Stimulated activated CD8-positive, alpha-beta memory T cell treated with anti-CD3 and anti-CD28 coated beads, Interleukin-4, amount 100 ng/mL, for 4 hours (primary cell): ENCODE data around the gene VPS13D.

Source experiments
- DNase-seq, 2 donors: peaks; one replicate each; pipeline ENCODE4 v3.0.0-alpha.2; 2020; ENCODE audit warnings: low read depth in 2 of 2, low spot score in 1 of 2

The VPS13D gene

DNA sequence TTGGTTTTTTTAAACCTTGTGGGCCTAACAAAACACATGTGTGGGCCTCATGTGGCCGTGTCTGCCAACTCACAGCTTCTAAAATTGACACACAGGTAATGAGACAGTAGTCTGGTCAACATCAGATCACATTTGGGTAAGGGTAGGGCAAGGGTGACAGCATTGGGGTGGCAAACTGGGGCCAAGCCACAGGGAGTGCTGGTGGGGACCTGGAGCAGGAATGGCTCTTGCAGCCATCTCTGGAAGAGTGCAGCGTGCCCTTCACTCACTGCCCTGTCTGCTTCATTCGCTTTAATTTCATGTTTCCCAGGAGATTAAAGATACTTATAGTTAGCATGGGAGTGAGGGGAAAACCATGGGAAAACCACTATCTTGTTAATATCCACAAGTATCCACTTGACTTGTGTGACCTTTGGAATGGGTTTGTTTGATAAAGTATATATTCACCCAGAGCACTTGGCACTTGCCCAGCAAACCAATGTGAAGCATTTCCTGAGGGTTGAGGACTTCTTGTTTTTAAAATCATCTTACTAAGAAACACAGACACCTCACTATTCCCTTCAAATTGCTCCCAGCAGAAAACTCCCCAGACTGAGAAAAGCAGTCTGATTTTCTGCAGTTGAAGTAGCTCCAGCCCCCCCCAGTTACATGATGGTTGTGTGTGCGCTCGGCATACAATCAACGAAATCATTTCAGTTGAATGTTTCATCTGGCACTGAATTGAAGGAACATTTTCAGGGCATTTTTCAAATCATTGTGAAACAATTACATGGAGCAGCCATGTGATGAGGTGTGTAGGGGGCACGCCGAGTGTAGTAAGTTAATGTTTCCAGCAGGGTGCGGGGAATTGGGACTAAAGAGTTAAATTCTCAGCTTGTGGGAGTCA, 175.7 kb downstream of the VPS13D start:
- DNase-seq, result no peak

DNA sequence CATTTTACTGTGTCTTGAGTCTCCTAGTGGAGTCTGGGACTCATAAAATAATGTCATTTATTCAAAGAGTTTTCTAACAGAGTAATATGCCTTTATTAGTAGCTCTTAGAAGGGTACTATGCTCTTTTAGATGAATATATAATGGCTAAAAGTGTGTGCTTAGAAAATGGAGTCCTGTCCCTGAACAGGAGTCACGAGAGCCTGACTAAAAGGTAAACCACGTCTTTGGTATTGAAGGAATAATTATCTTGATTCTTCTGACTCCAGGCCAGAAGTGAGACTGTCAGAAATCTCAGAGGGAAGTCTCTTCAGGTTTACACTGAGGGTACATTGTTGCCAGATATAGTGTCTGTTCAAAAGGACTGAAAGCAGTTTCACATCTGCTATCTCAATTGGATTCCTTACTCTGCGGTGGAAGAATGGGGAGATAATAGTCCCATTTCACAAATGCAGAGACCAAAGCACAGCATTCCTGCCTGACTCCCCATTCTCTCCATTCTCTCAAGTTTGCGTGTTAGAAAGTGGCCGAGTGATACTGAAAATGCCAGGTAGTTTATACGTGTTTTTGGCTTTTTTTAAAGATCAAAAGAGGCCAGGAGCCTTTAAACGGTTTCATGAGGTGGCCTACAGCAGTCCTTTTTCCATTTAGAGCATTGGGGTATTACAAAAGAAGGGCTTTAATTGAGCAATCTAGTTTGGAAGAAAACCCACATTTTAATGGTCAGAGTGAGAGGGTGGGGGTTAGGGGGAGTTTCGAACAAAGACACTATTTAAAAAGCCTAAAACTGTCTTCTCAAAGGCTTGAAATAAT, 176.6 kb downstream of the VPS13D start:
- no peak for DNase-seq

DNA sequence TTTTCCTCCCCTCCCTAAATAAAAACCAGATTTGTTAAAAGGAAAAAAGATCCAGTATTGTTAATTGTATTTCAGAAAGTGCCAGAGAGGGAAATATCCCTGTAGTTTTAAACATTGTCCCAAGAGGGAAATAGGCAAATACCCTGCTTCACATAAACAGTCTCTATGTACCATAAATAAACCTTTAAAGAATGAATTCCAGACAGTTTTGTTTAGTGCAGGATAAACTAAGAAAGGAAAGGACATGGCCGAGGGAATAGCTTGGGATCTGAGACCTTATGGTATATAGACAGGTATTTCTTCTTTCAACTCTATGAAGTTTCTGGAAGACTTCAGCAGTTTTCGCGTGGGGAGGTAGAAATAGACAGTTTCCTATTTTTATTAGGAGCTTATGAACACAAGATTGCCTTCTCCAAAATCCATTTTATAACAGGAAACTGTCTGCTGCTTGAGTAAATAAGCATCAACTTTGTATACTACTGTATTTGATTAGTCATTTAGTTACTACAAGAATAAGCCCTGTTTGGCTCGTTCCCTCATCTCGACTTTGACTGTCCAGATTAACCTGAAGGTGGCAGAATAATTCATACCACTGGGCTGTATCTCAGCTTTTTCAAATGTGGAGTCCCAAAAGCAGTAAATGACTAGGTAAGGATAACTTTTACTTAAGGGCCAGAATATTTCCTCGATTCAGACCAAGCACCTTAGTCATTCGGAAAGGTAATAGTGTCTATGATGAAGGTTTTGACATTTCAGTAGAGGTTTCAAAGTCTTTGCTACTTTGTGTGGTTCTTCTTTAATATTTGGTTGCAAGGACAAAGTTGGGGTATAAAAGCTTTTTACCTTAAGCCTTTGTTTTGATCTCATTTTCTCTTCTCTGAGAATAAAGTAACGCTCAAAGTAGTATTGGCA, 177.5 kb downstream of the VPS13D start:
- no peak for DNase-seq

DNA sequence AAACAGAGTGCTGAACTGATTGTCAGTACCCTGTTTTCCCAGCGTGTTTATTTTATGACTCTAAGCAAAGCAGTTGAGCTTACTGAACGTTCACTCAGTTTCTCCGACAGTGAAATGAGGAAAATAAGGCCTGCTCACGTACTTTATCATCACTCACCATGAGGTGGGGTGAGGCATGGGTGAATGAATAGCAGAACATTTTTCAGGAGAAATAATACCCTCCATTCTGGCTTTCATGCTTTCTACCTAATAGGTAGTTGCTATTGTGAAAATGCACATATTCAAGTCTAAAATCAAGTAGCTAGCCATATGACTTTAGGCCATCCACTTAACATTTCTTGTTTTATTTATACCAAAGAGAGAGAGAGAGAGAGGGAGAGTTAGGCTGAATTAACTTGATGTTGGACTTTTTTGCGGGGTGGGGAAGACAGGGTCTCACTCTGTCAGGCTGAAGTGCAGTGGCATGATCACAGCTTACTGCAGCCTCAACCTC, 178.2 kb downstream of the VPS13D start:
- no peak for DNase-seq

DNA sequence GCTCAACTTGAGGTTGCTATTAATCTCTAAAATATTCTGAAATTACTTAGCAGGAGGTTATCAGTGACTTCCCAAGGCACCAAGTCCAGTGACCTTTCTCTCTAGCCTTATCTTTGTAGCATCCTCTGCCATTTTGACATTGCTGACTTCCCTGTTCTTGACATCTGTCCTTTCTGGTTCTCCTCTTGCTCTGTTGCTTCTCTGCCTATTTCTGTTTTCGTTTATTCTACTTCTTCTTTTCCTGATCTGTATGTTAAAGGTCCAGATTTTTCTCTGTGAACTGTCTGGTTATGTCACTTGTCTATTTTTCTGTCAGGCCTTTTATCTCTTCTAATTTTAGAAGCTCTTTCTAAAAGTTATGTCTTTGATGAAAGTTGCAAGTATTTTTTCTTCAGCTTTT, 178.8 kb downstream of the VPS13D start:
- DNase-seq, result no peak

DNA sequence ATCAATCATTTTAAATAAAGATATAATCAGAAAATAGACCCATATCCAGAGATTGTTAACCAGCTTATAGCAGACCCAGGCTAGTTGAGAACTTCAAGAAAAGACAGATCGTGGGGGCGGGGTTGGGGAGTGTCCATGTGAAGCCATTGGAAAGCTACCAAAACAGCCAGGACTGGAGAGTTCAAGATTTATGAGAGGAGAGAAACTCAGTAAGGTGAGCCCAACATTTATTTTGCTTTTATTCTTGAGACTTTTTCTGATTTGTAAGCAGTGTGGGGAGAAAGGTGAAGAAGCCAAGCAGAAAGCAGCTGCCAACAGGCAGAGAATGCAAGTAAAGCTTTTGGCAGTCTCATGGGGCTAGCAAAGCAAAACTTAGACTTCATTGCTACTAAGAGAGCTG, 179.9 kb downstream of the VPS13D start:
- no peak for DNase-seq

DNA sequence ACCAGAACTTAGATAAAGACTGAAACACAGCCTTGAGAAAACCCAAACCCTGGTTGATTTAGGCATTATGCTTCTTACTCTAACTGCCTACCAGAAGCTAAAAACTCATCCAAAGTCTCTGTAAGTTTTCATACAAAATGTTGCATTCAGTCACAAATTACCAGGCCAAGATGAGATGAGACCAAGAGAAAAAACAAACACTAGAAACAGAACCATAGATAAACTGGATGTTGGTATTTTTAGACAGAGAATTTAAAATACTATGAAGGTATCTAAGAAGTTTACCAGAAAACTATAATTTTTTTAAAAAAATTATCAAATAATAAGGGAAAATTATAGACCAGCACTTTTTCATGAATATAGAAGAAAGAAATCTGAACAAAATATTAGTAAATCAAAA, 180.5 kb downstream of the VPS13D start:
- no peak for DNase-seq

DNA sequence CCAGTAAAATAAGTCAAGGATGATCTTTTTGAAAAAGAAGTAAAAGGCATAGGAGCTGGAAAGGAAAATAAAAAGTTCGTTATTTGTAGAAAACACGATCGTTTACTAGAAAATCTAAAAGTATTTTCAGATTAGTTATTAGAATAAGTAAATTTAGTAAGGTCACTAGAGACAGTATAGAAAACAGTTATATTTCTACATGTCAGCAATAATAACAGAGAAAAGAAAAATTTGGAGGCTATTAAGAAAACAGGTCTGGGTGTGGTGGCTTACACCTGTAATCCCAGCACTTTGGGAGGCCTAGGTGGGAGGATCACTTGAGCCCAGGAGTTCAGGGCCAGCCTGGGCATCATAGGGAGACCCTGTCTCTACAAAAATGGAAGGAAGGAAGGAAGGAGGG, 181.3 kb downstream of the VPS13D start:
- no peak for DNase-seq

DNA sequence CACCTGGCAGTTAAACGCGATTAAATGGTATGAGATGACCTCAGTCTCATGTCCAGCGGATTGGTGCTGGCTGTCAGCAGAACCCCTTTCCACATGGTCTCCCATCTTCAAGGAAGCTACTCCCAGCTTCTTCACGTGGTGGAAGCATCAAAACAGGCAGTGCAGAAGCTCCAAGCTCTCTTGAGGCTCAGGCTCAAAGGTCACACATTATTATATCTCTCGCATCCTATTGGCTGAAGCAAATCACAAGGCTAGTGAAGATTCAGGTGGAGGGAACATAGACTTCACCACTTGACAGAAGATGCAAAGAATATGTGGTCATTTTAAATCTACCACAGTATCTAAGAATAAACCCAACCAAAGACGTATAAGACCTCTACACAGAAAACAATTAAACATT, 181.9 kb downstream of the VPS13D start:
- DNase-seq, result no peak

DNA sequence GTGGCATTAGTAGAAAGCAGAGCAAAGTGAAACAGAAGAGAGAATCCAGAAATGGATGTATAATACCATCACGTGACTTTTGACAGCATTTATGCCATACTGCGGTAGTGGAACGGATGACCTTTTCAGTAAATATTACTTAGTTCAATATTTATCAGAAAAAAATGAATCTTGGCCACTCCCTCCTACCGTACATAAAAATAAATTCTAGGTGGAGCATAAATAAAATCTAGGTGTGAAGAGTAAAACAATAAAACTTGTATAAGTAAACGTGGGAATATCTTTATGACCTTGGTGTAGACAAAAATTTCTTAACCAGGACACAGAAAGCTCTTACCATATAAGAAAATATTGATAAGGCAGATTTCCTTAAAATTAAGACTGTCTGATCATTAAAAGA, 182.6 kb downstream of the VPS13D start:
- DNase-seq, result no peak

DNA sequence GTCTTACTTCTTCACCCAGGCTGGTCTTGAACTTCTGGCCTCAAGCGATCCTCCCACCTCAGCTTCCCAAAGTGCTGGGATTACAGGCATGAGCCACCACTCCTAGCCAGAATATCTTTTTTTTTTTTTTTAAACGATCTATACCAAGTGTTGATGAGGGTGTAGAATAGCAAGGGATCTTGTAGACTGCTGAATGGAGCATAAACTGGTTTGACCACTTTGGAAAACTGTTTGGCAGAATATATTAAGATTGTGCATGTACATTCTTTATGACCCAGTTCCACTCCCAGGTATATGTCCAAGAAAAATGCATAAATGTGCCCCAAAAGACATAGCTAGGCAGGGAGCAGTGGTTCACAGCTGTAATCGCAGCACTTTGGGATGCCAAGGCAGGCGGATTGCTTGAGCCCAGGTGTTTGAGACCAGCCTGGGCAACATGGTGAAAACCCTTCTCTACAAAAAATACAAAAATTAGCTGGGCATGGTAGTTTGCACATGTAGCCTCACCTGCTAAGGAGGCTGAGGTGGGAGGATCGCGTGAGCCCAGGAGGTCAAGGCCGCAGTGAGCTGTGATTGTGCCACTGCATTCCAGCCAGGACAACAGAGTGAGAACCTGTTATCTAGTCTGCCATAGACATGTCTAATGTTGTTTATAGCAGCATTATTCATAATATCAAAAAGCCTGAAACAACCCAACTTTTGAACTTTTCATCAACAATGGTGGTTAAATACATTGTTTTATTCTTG, 184.0 kb downstream of the VPS13D start:
- no peak for DNase-seq

DNA sequence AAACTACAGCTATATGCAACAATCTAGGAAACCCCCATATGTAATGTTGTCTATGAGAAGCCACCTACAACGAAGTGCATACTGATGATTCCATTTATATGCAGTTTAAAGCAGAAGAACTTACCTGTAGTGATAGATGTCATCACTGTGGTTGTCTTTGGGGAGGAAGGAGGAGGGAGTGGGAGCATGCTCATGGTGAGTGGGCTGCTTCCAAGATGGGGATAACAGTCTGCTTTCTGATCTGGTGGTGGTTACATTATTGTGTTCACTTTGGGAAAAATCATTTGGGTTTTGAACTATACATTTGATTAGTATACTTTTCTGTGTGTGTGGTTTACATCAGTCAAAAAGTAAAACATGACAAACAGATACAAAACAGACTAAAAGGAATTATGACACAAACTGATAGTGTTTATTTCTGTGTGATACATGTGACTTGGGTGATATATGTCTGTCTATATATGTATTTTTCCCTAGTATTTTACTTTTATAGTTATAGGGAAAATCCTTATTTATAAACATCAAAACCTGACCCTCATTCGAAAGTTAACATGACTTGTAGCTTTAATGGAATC, 184.7 kb downstream of the VPS13D start:
- DNase-seq, result no peak

DNA sequence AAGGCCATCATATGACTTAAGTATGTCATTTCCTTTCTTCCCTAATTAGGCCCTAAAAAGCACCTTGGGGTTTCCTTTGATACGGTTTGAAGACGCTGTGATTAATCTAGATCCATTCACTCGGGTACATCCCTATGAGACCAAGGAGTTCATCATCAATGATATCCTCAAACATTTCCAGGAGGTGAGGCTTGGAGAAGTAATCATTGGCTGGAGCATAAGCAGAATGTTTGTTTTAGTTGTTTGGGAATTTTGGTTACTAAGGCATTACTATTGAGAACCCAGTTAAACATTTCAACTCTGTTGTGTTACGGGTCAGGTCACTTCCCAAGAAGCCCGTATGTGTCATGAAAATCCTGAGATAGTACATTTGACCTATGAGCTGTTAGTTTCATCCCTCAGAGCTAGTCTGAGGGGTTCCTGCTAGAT, 185.2 kb downstream of the VPS13D start:
- no peak for DNase-seq

DNA sequence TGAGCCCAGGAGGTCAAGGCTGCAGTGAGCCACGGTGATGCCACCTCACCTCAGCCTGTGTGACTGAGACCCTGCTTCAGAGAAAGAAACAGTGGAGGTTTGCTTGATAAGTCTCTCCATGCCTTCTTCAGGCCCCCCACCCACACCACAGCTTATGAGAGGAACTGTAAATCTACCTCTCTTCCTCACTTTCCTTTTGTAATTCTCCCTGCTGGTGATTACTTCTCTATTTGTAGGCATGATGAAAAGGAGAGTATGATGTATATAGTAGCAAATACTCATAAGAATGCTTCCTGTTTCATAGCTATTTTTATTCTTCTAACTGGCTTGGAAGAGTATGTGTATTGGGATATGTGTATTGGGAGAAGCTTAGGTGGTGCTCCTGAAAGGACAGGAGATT, 186.3 kb downstream of the VPS13D start:
- DNase-seq, result no peak

DNA sequence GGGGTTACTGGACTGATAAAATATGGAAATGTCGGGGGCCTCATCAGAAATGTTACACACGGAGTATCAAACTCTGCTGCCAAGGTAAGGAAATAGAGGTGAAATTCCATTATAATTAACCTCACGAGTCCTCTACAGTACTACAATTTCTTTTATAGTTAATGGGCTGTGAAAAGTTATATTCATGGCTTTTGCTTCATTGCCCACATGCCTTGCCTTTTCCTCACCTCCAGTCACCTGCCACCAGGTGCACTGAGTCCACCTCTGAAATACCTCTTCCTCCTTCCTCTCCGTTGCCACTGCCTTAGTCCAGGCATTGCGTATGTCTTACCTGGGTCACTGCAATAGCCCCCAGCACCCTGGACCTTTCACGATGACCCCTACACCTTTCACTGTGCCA, 186.9 kb downstream of the VPS13D start:
- no peak for DNase-seq

DNA sequence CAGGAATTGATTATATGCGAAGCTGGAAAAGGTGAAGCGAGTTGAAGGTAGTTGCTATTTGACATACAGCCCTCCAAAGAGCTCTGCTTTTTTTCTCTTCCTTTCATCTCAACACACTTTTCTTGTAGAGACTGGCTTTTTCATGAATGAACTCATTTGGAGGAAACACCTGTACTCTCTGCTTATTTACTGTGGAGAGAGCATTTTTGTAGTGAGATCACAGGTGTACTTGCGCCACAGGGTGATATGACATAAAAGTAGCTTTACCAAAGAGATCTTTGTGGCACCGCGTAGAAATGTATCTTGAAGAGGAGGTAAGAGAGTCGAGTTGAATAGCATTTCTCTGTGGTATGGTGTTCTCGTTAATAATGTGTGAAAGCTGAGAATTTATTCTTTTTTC, 187.6 kb downstream of the VPS13D start:
- DNase-seq, result no peak

DNA sequence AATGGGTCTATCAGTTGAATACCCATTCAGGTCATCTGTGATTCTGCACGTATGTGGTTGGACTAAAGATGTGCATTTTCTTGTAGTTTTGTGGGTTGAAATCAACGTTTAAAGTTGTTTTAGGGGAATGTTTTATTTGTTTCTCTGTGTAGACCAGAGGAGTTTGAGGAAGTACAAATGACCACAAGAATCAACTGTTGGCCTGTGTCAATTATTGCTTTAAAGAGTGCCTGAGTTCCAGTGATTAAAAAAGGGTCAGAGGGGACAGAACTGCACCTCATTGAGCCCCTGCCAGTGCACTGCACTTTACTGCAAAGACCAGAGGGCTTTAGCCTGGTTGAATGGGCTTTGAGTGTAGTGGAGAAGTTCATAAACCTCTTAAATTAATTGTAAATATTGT, 190.3 kb downstream of the VPS13D start:
- DNase-seq, result no peak

DNA sequence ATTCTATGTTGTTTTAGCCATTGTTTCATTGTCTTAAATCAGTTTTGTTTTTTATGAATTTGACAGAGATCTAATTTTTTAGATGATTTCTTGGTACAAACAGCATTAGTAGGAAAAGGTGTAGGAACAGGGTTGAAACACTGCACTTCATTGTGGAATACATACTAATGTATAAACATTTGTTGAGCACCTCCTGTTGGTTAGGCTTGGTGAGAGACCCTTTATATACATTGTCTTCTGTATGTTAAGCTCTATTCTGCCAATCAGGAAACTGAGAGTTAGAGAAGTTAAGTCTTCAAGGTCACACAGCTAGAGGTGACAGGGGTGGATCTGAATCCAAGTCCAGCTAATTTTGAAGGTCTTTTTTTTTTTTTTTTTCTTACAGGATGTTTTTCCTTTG, 192.7 kb downstream of the VPS13D start:
- no peak for DNase-seq

DNA sequence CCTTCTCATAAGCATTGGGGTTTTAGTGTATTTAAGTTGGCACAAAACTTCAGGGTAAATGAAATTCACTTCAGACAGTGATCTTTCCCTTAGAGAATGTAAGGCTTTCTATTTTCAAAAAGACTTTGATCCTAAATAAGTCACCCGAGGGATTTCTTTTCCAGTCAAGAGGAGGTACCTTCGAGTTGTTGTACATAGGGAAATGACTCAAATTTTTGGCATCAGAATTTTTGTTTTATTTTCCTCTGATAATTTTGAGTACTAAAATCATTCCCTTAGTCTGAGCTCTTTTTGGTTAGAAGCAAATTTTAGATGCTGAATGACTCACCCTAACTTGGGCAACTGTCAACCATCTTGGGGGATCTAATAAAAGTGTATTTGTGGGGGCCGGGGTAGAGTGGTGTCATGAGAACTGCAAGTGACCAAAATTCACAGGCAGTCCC, 194.3 kb downstream of the VPS13D start:
- no peak for DNase-seq

DNA sequence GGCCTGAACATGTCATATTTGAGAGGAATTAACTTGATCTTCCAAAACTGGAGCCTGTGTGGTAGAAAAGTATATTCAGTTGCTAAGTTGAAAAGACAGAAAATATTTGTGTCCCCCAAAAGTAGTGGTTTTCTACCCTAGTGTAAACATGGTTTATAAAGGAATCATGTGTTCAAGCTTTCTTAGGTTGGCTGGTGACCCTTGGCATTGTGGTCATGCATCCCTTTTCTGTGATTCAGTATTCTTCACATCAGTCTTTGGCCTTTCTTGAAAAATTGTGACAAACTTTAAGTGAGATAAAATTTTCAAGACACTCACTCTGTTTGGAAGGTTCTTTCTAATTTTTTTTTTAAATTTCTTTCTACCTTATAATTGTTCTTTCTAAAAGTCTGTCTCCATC, 195.0 kb downstream of the VPS13D start:
- no peak for DNase-seq
